ENCODE results near the gene PURA. TPM values are rescaled to one million over a fixed set of nuclear protein-coding genes. Genes with fewer than 3 reads are reported as not detected.

The PURA gene
- total RNA-seq, 2 donors from 2014 or later, result 29.1 to 34.6 TPM

GRCh38 chr5:140114341-140115185 is 654 bp downstream of the PURA start:
- WGBS, 2 donors, result 1 to 23% methylated on average over 6 to 61 of the region's 65 CpGs
- peak; percentile 65 to 78 (median 70) for DNase-seq
- peak overlapping the region; percentile 43 to 56 for H3K4me3 ChIP-seq
- no peaks in the 10 kb centered on the region for H3K36me3 ChIP-seq (replicated peaks in 1 of 2; ENCODE audit: insufficient read depth in 1 of 2, low read depth in 2 of 2)
- H3K27ac ChIP-seq, result peak overlapping the region; percentile 88 to 94 (median 90)
- ATAC-seq, result peak; percentile 67
- intact Hi-C loops (cut with DNase I), result loop anchor here (5.0 kb wide), 1 partner anchor 38 kb away; no protein-coding TSS in a partner anchor
- TF ChIP-seq CTCF (IDR thresholded peaks at IDR 0.05), result no peak
- TF ChIP-seq POLR2A (IDR thresholded peaks at IDR 0.05), result peak; percentile 10 to 55 (median 42)
- H3K4me1 ChIP-seq, result peaks cover 66% of the 10 kb centered on the region
- H3K27me3 ChIP-seq, result no peaks in the 10 kb centered on the region
- no peaks in the 10 kb centered on the region for H3K9me3 ChIP-seq

- WGBS, 2 donors, result 27 to 31% methylated on average over 1 of the region's 1 CpG
Observed at GRCh38 chr5:140115186-140115500, 1.2 kb downstream of the PURA start.

GRCh38 chr5:140116716-140117115 is 2.8 kb downstream of the PURA start:
- TF ChIP-seq POLR2A (IDR thresholded peaks at IDR 0.05), result no peak
- Histone ChIP-seq H3K27me3 (no peaks in the 10 kb centered on the region), H3K9me3 (no peaks in the 10 kb centered on the region), H3K4me1 (peaks cover 60% of the 10 kb centered on the region), H3K36me3 (replicated peaks in 1 of 2; ENCODE audit: insufficient read depth in 1 of 2, low read depth in 2 of 2) (no peaks in the 10 kb centered on the region), H3K4me3 (no peak overlapping the region), H3K27ac (no peak overlapping the region)
- DNase-seq (no peak), ATAC-seq (no peak)
- 47 to 62% methylated on average over 2 of the region's 2 CpGs for WGBS, 2 donors
- intact Hi-C loops (cut with DNase I), result loop anchor here (5.0 kb wide), 1 partner anchor 36 kb away; no protein-coding TSS in a partner anchor

More at GRCh38 chr5:140115186-140115500, 1.2 kb downstream of the PURA start:
- no peak for TF ChIP-seq POLR2A (IDR thresholded peaks at IDR 0.05)
- TF ChIP-seq CTCF (IDR thresholded peaks at IDR 0.05), result no peak
- Histone ChIP-seq H3K27me3 (no peaks in the 10 kb centered on the region), H3K27ac (peak overlapping the region in 3 of 4 donors; percentile 88 to 94 (median 89)), H3K4me1 (peaks cover 64% of the 10 kb centered on the region), H3K4me3 (peak overlapping the region in 1 of 2 donors; percentile 56), H3K9me3 (no peaks in the 10 kb centered on the region), H3K36me3 (replicated peaks in 1 of 2; ENCODE audit: insufficient read depth in 1 of 2, low read depth in 2 of 2) (no peaks in the 10 kb centered on the region)
- ATAC-seq (no peak), DNase-seq (no peak)
- intact Hi-C loops (cut with DNase I), result loop anchor here (5.0 kb wide), 1 partner anchor 37 kb away; no protein-coding TSS in a partner anchor

GRCh38 chr5:140117523-140117922 is 3.6 kb downstream of the PURA start:
- no peak for ATAC-seq
- no peaks in the 10 kb centered on the region for H3K9me3 ChIP-seq
- intact Hi-C loops (cut with DNase I), result loop anchor here (5.0 kb wide), 1 partner anchor 35 kb away; no protein-coding TSS in a partner anchor
- no peaks in the 10 kb centered on the region for H3K36me3 ChIP-seq (replicated peaks in 1 of 2; ENCODE audit: insufficient read depth in 1 of 2, low read depth in 2 of 2)
- no peak overlapping the region for H3K4me3 ChIP-seq
- 44 to 47% methylated on average over 3 of the region's 3 CpGs for WGBS, 2 donors
- no peaks in the 10 kb centered on the region for H3K27me3 ChIP-seq
- peak overlapping the region in 1 of 4 donors; percentile 5 for H3K27ac ChIP-seq
- DNase-seq, result no peak
- H3K4me1 ChIP-seq, result peaks cover 52% of the 10 kb centered on the region
- TF ChIP-seq CTCF (IDR thresholded peaks at IDR 0.05) (no peak), POLR2A (IDR thresholded peaks at IDR 0.05) (no peak)

GRCh38 chr5:140118302-140118936 is 4.5 kb downstream of the PURA start:
- intact Hi-C loops (cut with DNase I), result loop anchor here (5.0 kb wide), 1 partner anchor 34 kb away; no protein-coding TSS in a partner anchor
- TF ChIP-seq POLR2A (IDR thresholded peaks at IDR 0.05), result no peak
- TF ChIP-seq CTCF (IDR thresholded peaks at IDR 0.05), result peak in 1 of 7 experiments; percentile 17
- ATAC-seq (no peak), DNase-seq (no peak)
- Histone ChIP-seq H3K4me1 (peaks cover 43% of the 10 kb centered on the region), H3K27ac (peak overlapping the region in 1 of 4 donors; percentile 32), H3K4me3 (no peak overlapping the region), H3K9me3 (no peaks in the 10 kb centered on the region), H3K36me3 (replicated peaks in 1 of 2; ENCODE audit: insufficient read depth in 1 of 2, low read depth in 2 of 2) (no peaks in the 10 kb centered on the region), H3K27me3 (no peaks in the 10 kb centered on the region)
- WGBS, 2 donors, result 47 to 50% methylated on average over 3 of the region's 3 CpGs

Measured in body of pancreas (tissue), 4 donors.